Nephron progenitor cell (in vitro differentiated cells): ENCODE data around the gene PEX7.
"Not testable (repeated sequence)": the region's sequence is repeated elsewhere in the genome, so short reads cannot be mapped to it uniquely, and the experiment has no call there.

ENCODE experiments used
- DNase-seq: peaks from one replicate; pipeline ENCODE4 v3.0.0; 2021
- H3K27ac Mint-ChIP-seq: 2 replicates; pipeline ENCODE4 v1.8.0; 2021; ENCODE audit warnings: mild to moderate bottlenecking, moderate library complexity, mixed read lengths
- H3K27me3 Mint-ChIP-seq: 2 replicates; pipeline ENCODE4 v1.8.0; 2021; ENCODE audit warnings: mild to moderate bottlenecking, low read depth, mixed read lengths; ENCODE audit not compliant: poor library complexity
- H3K36me3 Mint-ChIP-seq: 2 replicates; pipeline ENCODE4 v1.8.0; 2021; ENCODE audit warnings: low read depth, mixed read lengths
- H3K4me1 Mint-ChIP-seq: 2 replicates; pipeline ENCODE4 v1.8.0; 2021; ENCODE audit warnings: mixed read lengths
- H3K4me3 Mint-ChIP-seq: 2 replicates; pipeline ENCODE4 v1.8.0; 2021; ENCODE audit warnings: mild to moderate bottlenecking, moderate library complexity, mixed read lengths
- H3K9me3 Mint-ChIP-seq: 2 replicates; pipeline ENCODE4 v1.8.0; 2021; ENCODE audit warnings: mild to moderate bottlenecking, moderate library complexity, mixed read lengths
- CTCF ChIP-seq: fragments of 200-600 bp; sonication (generic); IDR thresholded peaks from 2 replicates; pipeline ENCODE4 v1.5.0; 2021; ENCODE audit warnings: antibody characterized with exemption

The PEX7 gene

GRCh38 chr6:136862662-136863061 lies 40.3 kb downstream of the PEX7 start:
- Mint-ChIP-seq H3K4me1 (no peaks in the 10 kb centered on the region), H3K27ac (peak overlapping the region; percentile 51)

DNA sequence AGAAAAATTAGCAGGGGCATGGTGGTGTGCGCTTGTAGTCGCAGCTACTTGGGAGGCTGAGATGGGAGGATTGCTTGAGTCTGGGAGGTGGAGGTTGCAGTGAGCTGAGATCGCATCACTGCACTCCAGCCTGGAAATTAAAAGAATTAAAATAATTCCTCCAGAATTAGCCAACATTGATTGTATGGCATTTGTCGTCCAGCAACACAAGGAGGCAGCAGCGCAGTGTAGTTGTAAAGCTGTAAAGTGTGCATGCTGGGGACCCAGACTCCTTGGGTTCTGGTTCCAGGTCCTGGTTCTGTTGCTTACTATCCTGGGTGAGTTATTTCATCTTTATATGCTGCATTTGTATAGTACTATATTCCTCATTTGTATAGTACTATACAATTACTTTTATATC lies 41.4 kb downstream of the PEX7 start:
- H3K36me3 Mint-ChIP-seq = peaks cover 24% of the 10 kb centered on the region
- no peaks in the 10 kb centered on the region for H3K27me3 Mint-ChIP-seq
- H3K4me1 Mint-ChIP-seq = no peaks in the 10 kb centered on the region
- TF ChIP-seq CTCF = no peak
- no peaks in the 10 kb centered on the region for H3K9me3 Mint-ChIP-seq
- H3K4me3 Mint-ChIP-seq = no peak overlapping the region
- no peak for DNase-seq
- no peak overlapping the region for H3K27ac Mint-ChIP-seq

More at GRCh38 chr6:136862662-136863061, 40.3 kb downstream of the PEX7 start:
- H3K9me3 Mint-ChIP-seq = no peaks in the 10 kb centered on the region
- H3K4me3 Mint-ChIP-seq = no peak overlapping the region
- no peak for TF ChIP-seq CTCF
- DNase-seq = no peak
- H3K36me3 Mint-ChIP-seq = peaks cover 34% of the 10 kb centered on the region
- H3K27me3 Mint-ChIP-seq = no peaks in the 10 kb centered on the region

DNA sequence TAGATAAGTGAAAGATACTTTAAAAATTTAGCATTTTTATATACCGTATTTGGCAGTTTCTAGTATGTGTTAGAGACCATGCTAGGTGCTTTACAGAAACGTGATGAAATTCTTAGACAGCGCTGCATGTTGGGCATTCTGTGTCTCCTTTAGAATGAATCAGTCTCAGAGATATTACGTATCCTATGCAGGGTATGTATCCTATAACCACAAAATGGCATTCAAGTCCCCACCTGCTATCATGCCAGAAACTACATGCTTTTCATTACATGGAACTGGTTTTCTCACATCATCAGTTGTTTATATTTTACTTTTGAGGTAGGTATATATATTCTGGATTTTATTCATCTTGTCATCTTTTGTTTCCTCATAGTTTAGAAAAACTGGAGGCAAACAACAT lies 42.3 kb downstream of the PEX7 start:
- Mint-ChIP-seq H3K27me3 (no peaks in the 10 kb centered on the region), H3K9me3 (no peaks in the 10 kb centered on the region)

GRCh38 chr6:136866872-136867416 lies 44.6 kb downstream of the PEX7 start:
- no peak overlapping the region for H3K27ac Mint-ChIP-seq

More for the DNA sequence above, 42.3 kb downstream of the PEX7 start:
- TF ChIP-seq CTCF = no peak
- Mint-ChIP-seq H3K36me3 (peaks cover 15% of the 10 kb centered on the region), H3K27ac (no peak overlapping the region), H3K4me3 (no peak overlapping the region), H3K4me1 (peaks cover 5% of the 10 kb centered on the region)
- no peak for DNase-seq

GRCh38 chr6:136869451-136869850 lies 47.1 kb downstream of the PEX7 start:
- Mint-ChIP-seq H3K27me3 (no peaks in the 10 kb centered on the region), H3K4me1 (peaks cover 5% of the 10 kb centered on the region), H3K9me3 (peaks cover 20% of the 10 kb centered on the region), H3K27ac (no peak overlapping the region), H3K36me3 (peaks cover 30% of the 10 kb centered on the region), H3K4me3 (no peak overlapping the region)
- TF ChIP-seq CTCF = no peak
- DNase-seq = no peak

More at GRCh38 chr6:136866872-136867416, 44.6 kb downstream of the PEX7 start:
- no peak overlapping the region for H3K4me3 Mint-ChIP-seq
- peaks cover 11% of the 10 kb centered on the region for H3K36me3 Mint-ChIP-seq
- H3K9me3 Mint-ChIP-seq = no peaks in the 10 kb centered on the region
- DNase-seq = no peak
- peaks cover 5% of the 10 kb centered on the region for H3K4me1 Mint-ChIP-seq
- TF ChIP-seq CTCF = no peak
- no peaks in the 10 kb centered on the region for H3K27me3 Mint-ChIP-seq

- Mint-ChIP-seq H3K9me3 (peaks cover 56% of the 10 kb centered on the region), H3K27ac (no peak overlapping the region), H3K36me3 (peaks cover 61% of the 10 kb centered on the region), H3K27me3 (no peaks in the 10 kb centered on the region), H3K4me1 (peaks cover 5% of the 10 kb centered on the region), H3K4me3 (no peak overlapping the region)
- DNase-seq = no peak
- TF ChIP-seq CTCF = no peak
Measured at GRCh38 chr6:136873748-136874147, 51.4 kb downstream of the PEX7 start.

GRCh38 chr6:136876469-136876868 lies 54.1 kb downstream of the PEX7 start:
- not testable (repeated sequence) for H3K27ac Mint-ChIP-seq, H3K4me3 Mint-ChIP-seq
- peaks cover 61% of the 10 kb centered on the region for H3K36me3 Mint-ChIP-seq

More at GRCh38 chr6:136876469-136876868, 54.1 kb downstream of the PEX7 start:
- Mint-ChIP-seq H3K4me1 (peaks cover 16% of the 10 kb centered on the region), H3K9me3 (peaks cover 56% of the 10 kb centered on the region)
- H3K27me3 Mint-ChIP-seq, DNase-seq: not testable (repeated sequence)
